Measurements from ENCODE around the gene RALGPS1. TPM values are rescaled to one million over a fixed set of nuclear protein-coding genes. Genes with fewer than 3 reads are reported as not detected.

The RALGPS1 gene
- total and polyA plus RNA-seq, 5 donors from 2014 or later: 1.8 to 10.3 (median 3.3) TPM

- Histone ChIP-seq H3K27ac (ENCODE audit: insufficient read depth, low read length, poor library complexity, severe bottlenecking) (no peak overlapping the region), H3K9me3 (ENCODE audit: control insufficient read depth in 2 of 2, low read length in 2 of 2) (no peaks in the 10 kb centered on the region), H3K36me3 (ENCODE audit: control insufficient read depth, insufficient read depth, low read length) (no peaks in the 10 kb centered on the region), H3K4me1 (ENCODE audit: control insufficient read depth, insufficient read depth, low read length, poor library complexity, severe bottlenecking) (no peaks in the 10 kb centered on the region), H3K27me3 (ENCODE audit: control insufficient read depth, insufficient read depth, low read length) (no peaks in the 10 kb centered on the region), H3K4me3 (ENCODE audit: low read depth, low read length) (no peak overlapping the region)
- Mint-ChIP-seq H3K9me3 (no peaks in the 10 kb centered on the region), H3K4me1 (peaks cover 0 to 3% (median 1%) of the 10 kb centered on the region in 4 donors), H3K4me3 (no peak overlapping the region), H3K27me3 (no peaks in the 10 kb centered on the region), H3K36me3 (no peaks in the 10 kb centered on the region), H3K27ac (no peak overlapping the region)
- DNase-seq (no peak), ATAC-seq (ENCODE audit: low read depth in 2 of 2) (no peak)
These were observed 278.9 kb downstream of the RALGPS1 start for GRCh38 chr9:127193483-127193882.

- H3K9me3 ChIP-seq (ENCODE audit: control insufficient read depth in 2 of 2, low read length in 2 of 2): no peaks in the 10 kb centered on the region
- H3K4me3 Mint-ChIP-seq: no peak overlapping the region
- H3K27ac ChIP-seq (ENCODE audit: insufficient read depth, low read length, poor library complexity, severe bottlenecking): no peak overlapping the region
- no peaks in the 10 kb centered on the region for H3K36me3 ChIP-seq (ENCODE audit: control insufficient read depth, insufficient read depth, low read length)
- no peak overlapping the region for H3K27ac Mint-ChIP-seq
- DNase-seq (no peak), ATAC-seq (ENCODE audit: low read depth in 2 of 2) (no peak)
- H3K4me3 ChIP-seq (ENCODE audit: low read depth, low read length): no peak overlapping the region
- no peaks in the 10 kb centered on the region for H3K9me3 Mint-ChIP-seq
- H3K27me3 ChIP-seq (ENCODE audit: control insufficient read depth, insufficient read depth, low read length): no peaks in the 10 kb centered on the region
- H3K27me3 Mint-ChIP-seq: no peaks in the 10 kb centered on the region
- no peaks in the 10 kb centered on the region for H3K36me3 Mint-ChIP-seq
- H3K4me1 ChIP-seq (ENCODE audit: control insufficient read depth, insufficient read depth, low read length, poor library complexity, severe bottlenecking): peaks cover 7% of the 10 kb centered on the region
- peaks cover 0 to 11% (median 3%) of the 10 kb centered on the region in 4 donors for H3K4me1 Mint-ChIP-seq
These were observed 280.5 kb downstream of the RALGPS1 start for GRCh38 chr9:127194881-127195713.

GRCh38 chr9:127195976-127196825, 281.6 kb downstream of the RALGPS1 start:
- no peak for ATAC-seq (ENCODE audit: low read depth in 2 of 2)
- Mint-ChIP-seq H3K36me3 (no peaks in the 10 kb centered on the region), H3K4me1 (peaks cover 0 to 12% (median 4%) of the 10 kb centered on the region in 4 donors), H3K27me3 (no peaks in the 10 kb centered on the region), H3K4me3 (no peak overlapping the region), H3K9me3 (no peaks in the 10 kb centered on the region), H3K27ac (no peak overlapping the region)
- H3K27ac ChIP-seq (ENCODE audit: insufficient read depth, low read length, poor library complexity, severe bottlenecking): no peak overlapping the region
- no peaks in the 10 kb centered on the region for H3K9me3 ChIP-seq (ENCODE audit: control insufficient read depth in 2 of 2, low read length in 2 of 2)
- no peak for DNase-seq
- peaks cover 7% of the 10 kb centered on the region for H3K4me1 ChIP-seq (ENCODE audit: control insufficient read depth, insufficient read depth, low read length, poor library complexity, severe bottlenecking)
- no peaks in the 10 kb centered on the region for H3K27me3 ChIP-seq (ENCODE audit: control insufficient read depth, insufficient read depth, low read length)
- no peak overlapping the region for H3K4me3 ChIP-seq (ENCODE audit: low read depth, low read length)
- H3K36me3 ChIP-seq (ENCODE audit: control insufficient read depth, insufficient read depth, low read length): no peaks in the 10 kb centered on the region

GRCh38 chr9:127196826-127197145, 282.2 kb downstream of the RALGPS1 start:
- no peaks in the 10 kb centered on the region for H3K9me3 ChIP-seq (ENCODE audit: control insufficient read depth in 2 of 2, low read length in 2 of 2)
- H3K36me3 ChIP-seq (ENCODE audit: control insufficient read depth, insufficient read depth, low read length): no peaks in the 10 kb centered on the region
- Mint-ChIP-seq H3K36me3 (no peaks in the 10 kb centered on the region), H3K27ac (no peak overlapping the region), H3K9me3 (no peaks in the 10 kb centered on the region), H3K4me3 (no peak overlapping the region), H3K27me3 (no peaks in the 10 kb centered on the region), H3K4me1 (peaks cover 0 to 12% (median 4%) of the 10 kb centered on the region in 4 donors)
- peaks cover 7% of the 10 kb centered on the region for H3K4me1 ChIP-seq (ENCODE audit: control insufficient read depth, insufficient read depth, low read length, poor library complexity, severe bottlenecking)
- ATAC-seq (ENCODE audit: low read depth in 2 of 2) (no peak), DNase-seq (no peak)
- no peak overlapping the region for H3K4me3 ChIP-seq (ENCODE audit: low read depth, low read length)
- H3K27ac ChIP-seq (ENCODE audit: insufficient read depth, low read length, poor library complexity, severe bottlenecking): no peak overlapping the region
- no peaks in the 10 kb centered on the region for H3K27me3 ChIP-seq (ENCODE audit: control insufficient read depth, insufficient read depth, low read length)

- Histone ChIP-seq H3K36me3 (ENCODE audit: control insufficient read depth, insufficient read depth, low read length) (no peaks in the 10 kb centered on the region), H3K27ac (ENCODE audit: insufficient read depth, low read length, poor library complexity, severe bottlenecking) (no peak overlapping the region), H3K27me3 (ENCODE audit: control insufficient read depth, insufficient read depth, low read length) (no peaks in the 10 kb centered on the region), H3K9me3 (ENCODE audit: control insufficient read depth in 2 of 2, low read length in 2 of 2) (no peaks in the 10 kb centered on the region), H3K4me1 (ENCODE audit: control insufficient read depth, insufficient read depth, low read length, poor library complexity, severe bottlenecking) (peaks cover 7% of the 10 kb centered on the region), H3K4me3 (ENCODE audit: low read depth, low read length) (no peak overlapping the region)
- DNase-seq (no peak), ATAC-seq (ENCODE audit: low read depth in 2 of 2) (no peak)
- H3K4me3 Mint-ChIP-seq: no peak overlapping the region
- H3K27me3 Mint-ChIP-seq: no peaks in the 10 kb centered on the region
- no peaks in the 10 kb centered on the region for H3K9me3 Mint-ChIP-seq
- peak overlapping the region in 2 of 3 donors; percentile 36 to 56 for H3K27ac Mint-ChIP-seq
- H3K4me1 Mint-ChIP-seq: peaks cover 0 to 12% (median 4%) of the 10 kb centered on the region in 4 donors
- H3K36me3 Mint-ChIP-seq: no peaks in the 10 kb centered on the region
These were observed 282.7 kb downstream of the RALGPS1 start for GRCh38 chr9:127197186-127197860.

GRCh38 chr9:127197861-127198430, 283.4 kb downstream of the RALGPS1 start:
- Mint-ChIP-seq H3K27me3 (no peaks in the 10 kb centered on the region), H3K9me3 (no peaks in the 10 kb centered on the region), H3K4me3 (no peak overlapping the region), H3K36me3 (no peaks in the 10 kb centered on the region), H3K27ac (no peak overlapping the region), H3K4me1 (peaks cover 0 to 12% (median 4%) of the 10 kb centered on the region in 4 donors)
- H3K27me3 ChIP-seq (ENCODE audit: control insufficient read depth, insufficient read depth, low read length): no peaks in the 10 kb centered on the region
- DNase-seq (no peak), ATAC-seq (ENCODE audit: low read depth in 2 of 2) (no peak)
- H3K36me3 ChIP-seq (ENCODE audit: control insufficient read depth, insufficient read depth, low read length): no peaks in the 10 kb centered on the region
- no peaks in the 10 kb centered on the region for H3K9me3 ChIP-seq (ENCODE audit: control insufficient read depth in 2 of 2, low read length in 2 of 2)
- no peak overlapping the region for H3K27ac ChIP-seq (ENCODE audit: insufficient read depth, low read length, poor library complexity, severe bottlenecking)
- peaks cover 7% of the 10 kb centered on the region for H3K4me1 ChIP-seq (ENCODE audit: control insufficient read depth, insufficient read depth, low read length, poor library complexity, severe bottlenecking)
- no peak overlapping the region for H3K4me3 ChIP-seq (ENCODE audit: low read depth, low read length)

GRCh38 chr9:127198587-127198986, 284.0 kb downstream of the RALGPS1 start:
- Histone ChIP-seq H3K27me3 (ENCODE audit: control insufficient read depth, insufficient read depth, low read length) (no peaks in the 10 kb centered on the region), H3K36me3 (ENCODE audit: control insufficient read depth, insufficient read depth, low read length) (no peaks in the 10 kb centered on the region), H3K27ac (ENCODE audit: insufficient read depth, low read length, poor library complexity, severe bottlenecking) (no peak overlapping the region), H3K4me3 (ENCODE audit: low read depth, low read length) (no peak overlapping the region), H3K4me1 (ENCODE audit: control insufficient read depth, insufficient read depth, low read length, poor library complexity, severe bottlenecking) (peaks cover 7% of the 10 kb centered on the region), H3K9me3 (ENCODE audit: control insufficient read depth in 2 of 2, low read length in 2 of 2) (no peaks in the 10 kb centered on the region)
- H3K27ac Mint-ChIP-seq: peak overlapping the region in 1 of 3 donors; percentile 42
- DNase-seq: no peak
- H3K27me3 Mint-ChIP-seq: no peaks in the 10 kb centered on the region
- H3K36me3 Mint-ChIP-seq: no peaks in the 10 kb centered on the region
- no peaks in the 10 kb centered on the region for H3K9me3 Mint-ChIP-seq
- H3K4me1 Mint-ChIP-seq: peaks cover 0 to 12% (median 4%) of the 10 kb centered on the region in 4 donors
- no peak overlapping the region for H3K4me3 Mint-ChIP-seq
- no peak for ATAC-seq (ENCODE audit: low read depth in 2 of 2)

Measured in CD4-positive, CD25-positive, alpha-beta regulatory T cell (primary cell).